ENCODE results near the gene CYP2C18.

Gene CYP2C18

GRCh38 chr10:94747838-94748237, 64.3 kb downstream of the CYP2C18 start:
- H3K27ac ChIP-seq (ENCODE audit: low read depth, low read length) = no peak overlapping the region
- H3F3A ChIP-seq (ENCODE audit: insufficient read depth) = no peaks in the 10 kb centered on the region
- no peak overlapping the region for H2AFZ ChIP-seq (ENCODE audit: low read depth, low read length, severe bottlenecking)
- TF ChIP-seq EZH2phosphoT487 (conservative IDR thresholded peaks at IDR 0.05; ENCODE audit: low read length) = no peak
- no peak for TF ChIP-seq CTCF (IDR thresholded peaks at IDR 0.05; ENCODE audit: insufficient read depth, low read length, poor library complexity, severe bottlenecking)
- no peaks in the 10 kb centered on the region for H4K20me1 ChIP-seq (ENCODE audit: low read depth, low read length)
- H3K4me3 ChIP-seq (ENCODE audit: insufficient read depth, low read length, poor library complexity, severe bottlenecking) = no peak overlapping the region
- no peaks in the 10 kb centered on the region for H3K36me3 ChIP-seq (ENCODE audit: low read length)
- no peaks in the 10 kb centered on the region for H3K27me3 ChIP-seq (ENCODE audit: low read length)
- no peaks in the 10 kb centered on the region for H3K79me2 ChIP-seq (ENCODE audit: insufficient read depth, low read length)
- no peaks in the 10 kb centered on the region for H3K9me2 ChIP-seq (replicated peaks; ENCODE audit: insufficient read depth, low read length)
- no peaks in the 10 kb centered on the region for H3K9me3 ChIP-seq (ENCODE audit: insufficient read depth, low read length)
- H3K4me2 ChIP-seq (ENCODE audit: low read depth, low read length, poor library complexity, severe bottlenecking) = no peak overlapping the region
- H3K9ac ChIP-seq (ENCODE audit: low read length) = no peak overlapping the region

- Histone ChIP-seq H3K36me3 (ENCODE audit: low read length) (no peaks in the 10 kb centered on the region), H3F3A (ENCODE audit: insufficient read depth) (no peaks in the 10 kb centered on the region), H3K4me2 (ENCODE audit: low read depth, low read length, poor library complexity, severe bottlenecking) (no peak overlapping the region), H3K9ac (ENCODE audit: low read length) (no peak overlapping the region), H2AFZ (ENCODE audit: low read depth, low read length, severe bottlenecking) (no peak overlapping the region), H3K9me3 (ENCODE audit: insufficient read depth, low read length) (no peaks in the 10 kb centered on the region), H3K27ac (ENCODE audit: low read depth, low read length) (no peak overlapping the region), H3K4me3 (ENCODE audit: insufficient read depth, low read length, poor library complexity, severe bottlenecking) (no peak overlapping the region), H3K79me2 (ENCODE audit: insufficient read depth, low read length) (no peaks in the 10 kb centered on the region), H4K20me1 (ENCODE audit: low read depth, low read length) (no peaks in the 10 kb centered on the region), H3K9me2 (replicated peaks; ENCODE audit: insufficient read depth, low read length) (no peaks in the 10 kb centered on the region), H3K27me3 (ENCODE audit: low read length) (no peaks in the 10 kb centered on the region)
- TF ChIP-seq CTCF (IDR thresholded peaks at IDR 0.05; ENCODE audit: insufficient read depth, low read length, poor library complexity, severe bottlenecking) (no peak), EZH2phosphoT487 (conservative IDR thresholded peaks at IDR 0.05; ENCODE audit: low read length) (no peak)
These were observed 74.4 kb downstream of the CYP2C18 start for GRCh38 chr10:94757916-94758315.

- Histone ChIP-seq H3K79me2 (ENCODE audit: insufficient read depth, low read length) (no peaks in the 10 kb centered on the region), H4K20me1 (ENCODE audit: low read depth, low read length) (no peaks in the 10 kb centered on the region), H3K4me3 (ENCODE audit: insufficient read depth, low read length, poor library complexity, severe bottlenecking) (no peak overlapping the region), H3K9me3 (ENCODE audit: insufficient read depth, low read length) (no peaks in the 10 kb centered on the region), H3F3A (ENCODE audit: insufficient read depth) (no peaks in the 10 kb centered on the region), H3K9ac (ENCODE audit: low read length) (no peak overlapping the region), H3K9me2 (replicated peaks; ENCODE audit: insufficient read depth, low read length) (no peaks in the 10 kb centered on the region), H3K27ac (ENCODE audit: low read depth, low read length) (no peak overlapping the region), H3K36me3 (ENCODE audit: low read length) (no peaks in the 10 kb centered on the region), H3K27me3 (ENCODE audit: low read length) (no peaks in the 10 kb centered on the region), H3K4me2 (ENCODE audit: low read depth, low read length, poor library complexity, severe bottlenecking) (no peak overlapping the region), H2AFZ (ENCODE audit: low read depth, low read length, severe bottlenecking) (no peak overlapping the region)
- no peak for TF ChIP-seq CTCF (IDR thresholded peaks at IDR 0.05; ENCODE audit: insufficient read depth, low read length, poor library complexity, severe bottlenecking)
- no peak for TF ChIP-seq EZH2phosphoT487 (conservative IDR thresholded peaks at IDR 0.05; ENCODE audit: low read length)
These were observed 77.2 kb downstream of the CYP2C18 start for GRCh38 chr10:94760586-94761178.

Measured in SU-DHL-6 (cell line).